ENCODE measurements around the gene GIN1. TPM values are rescaled to one million over a fixed set of nuclear protein-coding genes. Genes with fewer than 3 reads are reported as not detected.

GIN1 gene
- total RNA-seq, 2 donors from 2014 or later, result 7.0 to 9.6 TPM

GRCh38 chr5:103133231-103133630 lies 13.3 kb upstream of the GIN1 start:
- Mint-ChIP-seq H3K9me3 (peaks cover 4% of the 10 kb centered on the region), H3K4me1 (no peaks in the 10 kb centered on the region), H3K36me3 (ENCODE audit: low read depth) (peaks cover 11% of the 10 kb centered on the region), H3K4me3 (no peak overlapping the region), H3K27me3 (ENCODE audit: insufficient read depth) (no peaks in the 10 kb centered on the region), H3K27ac (no peak overlapping the region)
- H3K4me3 ChIP-seq (ENCODE audit: low read length), result no peak overlapping the region
- no peaks in the 10 kb centered on the region for H3K4me1 ChIP-seq (ENCODE audit: control insufficient read depth, insufficient read depth, low read length)
- 74% methylated on average over 1 of the region's 2 CpGs; no CpG with 5 or more reads in 1 of the 2 experiments for WGBS, 2 experiments (ENCODE audit: insufficient coverage in 1 of 2, insufficient read length in 1 of 2)
- H3K27ac ChIP-seq (ENCODE audit: low read depth, low read length), result no peak overlapping the region
- TF ChIP-seq CTCF (conservative IDR thresholded peaks at IDR 0.05), result no peak
- peaks cover 4% of the 10 kb centered on the region for H3K9me3 ChIP-seq (ENCODE audit: control insufficient read depth, low read length)
- peaks cover 25% of the 10 kb centered on the region for H3K36me3 ChIP-seq (ENCODE audit: control insufficient read depth, insufficient read depth, low read length)
- no peak for DNase-seq
- no peaks in the 10 kb centered on the region for H3K27me3 ChIP-seq (ENCODE audit: control insufficient read depth, insufficient read depth, low read length, poor library complexity, severe bottlenecking)
- no peak overlapping the region for H3K9ac ChIP-seq (ENCODE audit: extremely low read depth, low read length, poor library complexity, severe bottlenecking)

- Histone ChIP-seq H3K27ac (ENCODE audit: low read depth, low read length) (no peak overlapping the region), H3K9ac (ENCODE audit: extremely low read depth, low read length, poor library complexity, severe bottlenecking) (no peak overlapping the region), H3K4me3 (ENCODE audit: low read length) (no peak overlapping the region), H3K36me3 (ENCODE audit: control insufficient read depth, insufficient read depth, low read length) (peaks cover 25% of the 10 kb centered on the region), H3K9me3 (ENCODE audit: control insufficient read depth, low read length) (peaks cover 4% of the 10 kb centered on the region), H3K4me1 (ENCODE audit: control insufficient read depth, insufficient read depth, low read length) (no peaks in the 10 kb centered on the region), H3K27me3 (ENCODE audit: control insufficient read depth, insufficient read depth, low read length, poor library complexity, severe bottlenecking) (no peaks in the 10 kb centered on the region)
- Mint-ChIP-seq H3K4me1 (no peaks in the 10 kb centered on the region), H3K27ac (no peak overlapping the region), H3K27me3 (ENCODE audit: insufficient read depth) (no peaks in the 10 kb centered on the region), H3K4me3 (no peak overlapping the region), H3K9me3 (peaks cover 4% of the 10 kb centered on the region), H3K36me3 (ENCODE audit: low read depth) (peaks cover 11% of the 10 kb centered on the region)
- no peak for DNase-seq
- 94% methylated on average over 1 of the region's 1 CpG; no CpG with 5 or more reads in 1 of the 2 experiments for WGBS, 2 experiments (ENCODE audit: insufficient coverage in 1 of 2, insufficient read length in 1 of 2)
- no peak for TF ChIP-seq CTCF (conservative IDR thresholded peaks at IDR 0.05)
Observed at GRCh38 chr5:103132684-103133083, 12.7 kb upstream of the GIN1 start.

GRCh38 chr5:103128202-103128601 lies 8.3 kb upstream of the GIN1 start:
- no peaks in the 10 kb centered on the region for H3K27me3 Mint-ChIP-seq (ENCODE audit: insufficient read depth)
- H3K27ac Mint-ChIP-seq, result no peak overlapping the region
- no peaks in the 10 kb centered on the region for H3K9me3 Mint-ChIP-seq
- no peak overlapping the region for H3K9ac ChIP-seq (ENCODE audit: extremely low read depth, low read length, poor library complexity, severe bottlenecking)
- no peak for TF ChIP-seq CTCF (conservative IDR thresholded peaks at IDR 0.05)
- H3K4me1 ChIP-seq (ENCODE audit: control insufficient read depth, insufficient read depth, low read length), result no peaks in the 10 kb centered on the region
- no peaks in the 10 kb centered on the region for H3K9me3 ChIP-seq (ENCODE audit: control insufficient read depth, low read length)
- H3K4me3 Mint-ChIP-seq, result no peak overlapping the region
- no peaks in the 10 kb centered on the region for H3K27me3 ChIP-seq (ENCODE audit: control insufficient read depth, insufficient read depth, low read length, poor library complexity, severe bottlenecking)
- no peak for DNase-seq
- peaks cover 16% of the 10 kb centered on the region for H3K36me3 ChIP-seq (ENCODE audit: control insufficient read depth, insufficient read depth, low read length)
- H3K4me3 ChIP-seq (ENCODE audit: low read length), result no peak overlapping the region
- H3K36me3 Mint-ChIP-seq (ENCODE audit: low read depth), result peaks cover 3% of the 10 kb centered on the region
- no peaks in the 10 kb centered on the region for H3K4me1 Mint-ChIP-seq
- H3K27ac ChIP-seq (ENCODE audit: low read depth, low read length), result no peak overlapping the region

All from endodermal cell (in vitro differentiated cells).